K562 (cell line): Measurements from ENCODE around the gene STK17A. TPM values are rescaled to one million over a fixed set of nuclear protein-coding genes. Genes with fewer than 3 reads are reported as not detected.
A peak's percentile ranks its signal among the peaks of the same experiment; 100 is the strongest.

ENCODE experiments used
- CBX2 ChIP-seq: fragments of 200-600 bp; sonication (generic); IDR thresholded peaks from one replicate; pipeline ENCODE4 v1.6.1; 2012; ENCODE audit warnings: mild to moderate bottlenecking, low read length, inconsistent platforms; ENCODE audit not compliant: insufficient read depth, poor library complexity, severe bottlenecking
- ETV6 ChIP-seq, 3 experiments: fragments of 150-350 bp in 1 of 3; sonication (generic) in 1 of 3; formaldehyde crosslinking in 1 of 3; IDR thresholded peaks; 2 replicates each; pipeline versions ENCODE4 v1.6.1 to v1.8.0; 2014 to 2022; ENCODE audit warnings: borderline replicate concordance in 2 of 3, low read depth in 2 of 3, antibody characterized with exemption in 1 of 3, low read length in 1 of 3, mild to moderate bottlenecking in 1 of 3, missing genetic modification reagents in 1 of 3
- HNRNPLL ChIP-seq: fragments of 200-400 bp; formaldehyde crosslinking; IDR thresholded peaks from 2 replicates; pipeline ENCODE4 v1.6.1; 2017; ENCODE audit warnings: low read length, low read depth, mild to moderate bottlenecking; ENCODE audit not compliant: poor library complexity, severe bottlenecking
- JUND ChIP-seq, 2 experiments: IDR thresholded peaks; 2 replicates in 1 of 2; 3 replicates in 1 of 2; pipeline ENCODE4 v1.6.1; 2011; ENCODE audit warnings: borderline replicate concordance in 2 of 2, low read depth in 2 of 2, low read length in 2 of 2, improper control_type of control experiment in 1 of 2, missing biosample characterization in 1 of 2, missing genetic modification characterization in 1 of 2, missing genetic modification reagents in 1 of 2
- KHSRP ChIP-seq: fragments of 450-650 bp; IDR thresholded peaks from 2 replicates; pipeline ENCODE4 v1.6.1; 2017
- RBM22 ChIP-seq: fragments of 200-400 bp; formaldehyde crosslinking; IDR thresholded peaks from 2 replicates; pipeline ENCODE4 v1.6.1; 2018; ENCODE audit warnings: low read length, low read depth; ENCODE audit not compliant: poor library complexity, severe bottlenecking
- ZNF589 ChIP-seq: fragments of 200-800 bp; sonication (Bioruptor generic); IDR thresholded peaks from 2 replicates; pipeline ENCODE4 v1.6.1; 2016; ENCODE audit warnings: low read depth, missing genetic modification characterization, missing compliant biosample characterization
- polyA plus RNA-seq, 8 experiments: library from polyadenylated mRNA; depleted of rRNA in 4 of 8; stranded (reverse) in 5 of 8; unstranded in 3 of 8; fragments of >200 nt; fragmentation: Nextera tagmentation in 2 of 8; fragmentation: Illumina TruSeq in 1 of 8; extraction: Ambion mirVana in 2 of 8; extraction: Trizol in 1 of 8; gene quantifications; 2 replicates each; pipeline versions ENCODE4 v1.2.1 to v1.2.3, GENCODE V29; 2011 to 2014; ENCODE audit warnings: inconsistent platforms in 1 of 8, missing spikeins in 1 of 8
- total RNA-seq, 7 experiments: library from RNA; depleted of rRNA in 6 of 7; stranded (reverse); fragments of >200 nt in 6 of 7; fragmentation: Illumina TruSeq in 2 of 7; extraction: Trizol in 2 of 7; gene quantifications; 2 replicates each; pipeline versions ENCODE4 v1.2.1 to v1.2.3, GENCODE V29; 2011 to 2021; ENCODE audit warnings: low replicate concordance in 1 of 7
- TF ChIP-seq, protein P1 (sequence below), 2 experiments: fragments of 450-650 bp in 1 of 2; sonication (generic) in 1 of 2; formaldehyde crosslinking in 1 of 2; IDR thresholded peaks; 2 replicates each; pipeline versions ENCODE4 v1.7.1 to v1.9.0; 2016 to 2022; ENCODE audit warnings: inconsistent platforms in 1 of 2, mild to moderate bottlenecking in 1 of 2, missing genetic modification reagents in 1 of 2
- TF ChIP-seq, protein P2 (sequence below): sonication (generic); formaldehyde crosslinking; IDR thresholded peaks from 2 replicates; pipeline ENCODE4 v1.8.1; 2022; ENCODE audit warnings: missing genetic modification reagents
- TF ChIP-seq, protein P3 (sequence below), 2 experiments: IDR thresholded peaks; 2 replicates each; pipeline ENCODE4 v1.6.1; 2012; ENCODE audit warnings: improper control_type of control experiment in 2 of 2, low read depth in 2 of 2, low read length in 2 of 2, borderline replicate concordance in 1 of 2
- TF ChIP-seq, protein P4 (sequence below): fragments of 450-650 bp; formaldehyde crosslinking; IDR thresholded peaks from 2 replicates; pipeline ENCODE4 v1.4.0; 2022; ENCODE audit warnings: missing genetic modification characterization

The STK17A gene
- total and polyA plus RNA-seq, 9 of the 15 experiments (the other 6 are each of a cell fraction or from before 2014, with no cell fraction given) = 3.4 to 16.3 (median 13.2) TPM

DNA sequence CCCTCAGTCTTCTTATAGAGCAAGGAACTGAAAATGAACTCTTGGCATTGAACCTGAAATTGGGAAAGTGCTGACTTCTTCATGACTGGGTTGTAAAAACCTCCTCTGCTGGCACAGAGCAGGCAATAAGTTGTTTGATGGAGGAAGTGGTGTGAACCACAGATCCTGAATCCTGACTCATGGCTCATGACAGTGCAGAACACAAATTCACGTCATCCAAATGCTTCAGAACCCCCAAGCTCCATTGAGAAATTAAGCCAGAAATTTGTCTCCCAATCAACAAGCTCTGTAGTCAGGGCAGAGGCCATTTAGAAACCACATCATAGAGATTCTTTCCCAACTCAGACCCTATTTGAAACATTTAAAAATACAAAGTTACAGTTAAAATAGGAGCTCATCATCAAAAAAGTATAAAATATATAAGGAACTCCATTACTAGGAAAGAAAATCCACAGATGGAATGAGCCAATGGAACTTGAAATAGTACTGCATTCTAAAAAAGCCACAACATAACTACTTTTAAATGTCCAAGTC lies 10.3 kb upstream of the STK17A start (continued):
- TF ChIP-seq, protein P1, sequence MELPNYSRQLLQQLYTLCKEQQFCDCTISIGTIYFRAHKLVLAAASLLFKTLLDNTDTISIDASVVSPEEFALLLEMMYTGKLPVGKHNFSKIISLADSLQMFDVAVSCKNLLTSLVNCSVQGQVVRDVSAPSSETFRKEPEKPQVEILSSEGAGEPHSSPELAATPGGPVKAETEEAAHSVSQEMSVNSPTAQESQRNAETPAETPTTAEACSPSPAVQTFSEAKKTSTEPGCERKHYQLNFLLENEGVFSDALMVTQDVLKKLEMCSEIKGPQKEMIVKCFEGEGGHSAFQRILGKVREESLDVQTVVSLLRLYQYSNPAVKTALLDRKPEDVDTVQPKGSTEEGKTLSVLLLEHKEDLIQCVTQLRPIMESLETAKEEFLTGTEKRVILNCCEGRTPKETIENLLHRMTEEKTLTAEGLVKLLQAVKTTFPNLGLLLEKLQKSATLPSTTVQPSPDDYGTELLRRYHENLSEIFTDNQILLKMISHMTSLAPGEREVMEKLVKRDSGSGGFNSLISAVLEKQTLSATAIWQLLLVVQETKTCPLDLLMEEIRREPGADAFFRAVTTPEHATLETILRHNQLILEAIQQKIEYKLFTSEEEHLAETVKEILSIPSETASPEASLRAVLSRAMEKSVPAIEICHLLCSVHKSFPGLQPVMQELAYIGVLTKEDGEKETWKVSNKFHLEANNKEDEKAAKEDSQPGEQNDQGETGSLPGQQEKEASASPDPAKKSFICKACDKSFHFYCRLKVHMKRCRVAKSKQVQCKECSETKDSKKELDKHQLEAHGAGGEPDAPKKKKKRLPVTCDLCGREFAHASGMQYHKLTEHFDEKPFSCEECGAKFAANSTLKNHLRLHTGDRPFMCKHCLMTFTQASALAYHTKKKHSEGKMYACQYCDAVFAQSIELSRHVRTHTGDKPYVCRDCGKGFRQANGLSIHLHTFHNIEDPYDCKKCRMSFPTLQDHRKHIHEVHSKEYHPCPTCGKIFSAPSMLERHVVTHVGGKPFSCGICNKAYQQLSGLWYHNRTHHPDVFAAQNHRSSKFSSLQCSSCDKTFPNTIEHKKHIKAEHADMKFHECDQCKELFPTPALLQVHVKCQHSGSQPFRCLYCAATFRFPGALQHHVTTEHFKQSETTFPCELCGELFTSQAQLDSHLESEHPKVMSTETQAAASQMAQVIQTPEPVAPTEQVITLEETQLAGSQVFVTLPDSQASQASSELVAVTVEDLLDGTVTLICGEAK (IDR thresholded peaks at IDR 0.05) = no peak
- TF ChIP-seq, protein P1 (CRISPR knock-in tag; IDR thresholded peaks at IDR 0.05) = no peak
- TF ChIP-seq ETV6 (IDR thresholded peaks at IDR 0.05; ENCODE audit: borderline replicate concordance in 1 of 2, low read depth in 2 of 2, low read length in 1 of 2) = no peak
- no peak for TF ChIP-seq ETV6 (CRISPR knock-in tag; IDR thresholded peaks at IDR 0.05; ENCODE audit: borderline replicate concordance)
- no peak for TF ChIP-seq CBX2
- TF ChIP-seq, protein P2, sequence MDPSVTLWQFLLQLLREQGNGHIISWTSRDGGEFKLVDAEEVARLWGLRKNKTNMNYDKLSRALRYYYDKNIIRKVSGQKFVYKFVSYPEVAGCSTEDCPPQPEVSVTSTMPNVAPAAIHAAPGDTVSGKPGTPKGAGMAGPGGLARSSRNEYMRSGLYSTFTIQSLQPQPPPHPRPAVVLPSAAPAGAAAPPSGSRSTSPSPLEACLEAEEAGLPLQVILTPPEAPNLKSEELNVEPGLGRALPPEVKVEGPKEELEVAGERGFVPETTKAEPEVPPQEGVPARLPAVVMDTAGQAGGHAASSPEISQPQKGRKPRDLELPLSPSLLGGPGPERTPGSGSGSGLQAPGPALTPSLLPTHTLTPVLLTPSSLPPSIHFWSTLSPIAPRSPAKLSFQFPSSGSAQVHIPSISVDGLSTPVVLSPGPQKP = no peak
- TF ChIP-seq, protein P3, sequence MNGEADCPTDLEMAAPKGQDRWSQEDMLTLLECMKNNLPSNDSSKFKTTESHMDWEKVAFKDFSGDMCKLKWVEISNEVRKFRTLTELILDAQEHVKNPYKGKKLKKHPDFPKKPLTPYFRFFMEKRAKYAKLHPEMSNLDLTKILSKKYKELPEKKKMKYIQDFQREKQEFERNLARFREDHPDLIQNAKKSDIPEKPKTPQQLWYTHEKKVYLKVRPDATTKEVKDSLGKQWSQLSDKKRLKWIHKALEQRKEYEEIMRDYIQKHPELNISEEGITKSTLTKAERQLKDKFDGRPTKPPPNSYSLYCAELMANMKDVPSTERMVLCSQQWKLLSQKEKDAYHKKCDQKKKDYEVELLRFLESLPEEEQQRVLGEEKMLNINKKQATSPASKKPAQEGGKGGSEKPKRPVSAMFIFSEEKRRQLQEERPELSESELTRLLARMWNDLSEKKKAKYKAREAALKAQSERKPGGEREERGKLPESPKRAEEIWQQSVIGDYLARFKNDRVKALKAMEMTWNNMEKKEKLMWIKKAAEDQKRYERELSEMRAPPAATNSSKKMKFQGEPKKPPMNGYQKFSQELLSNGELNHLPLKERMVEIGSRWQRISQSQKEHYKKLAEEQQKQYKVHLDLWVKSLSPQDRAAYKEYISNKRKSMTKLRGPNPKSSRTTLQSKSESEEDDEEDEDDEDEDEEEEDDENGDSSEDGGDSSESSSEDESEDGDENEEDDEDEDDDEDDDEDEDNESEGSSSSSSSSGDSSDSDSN (IDR thresholded peaks at IDR 0.05; ENCODE audit: borderline replicate concordance in 1 of 2, low read depth in 2 of 2, low read length in 2 of 2) = no peak
- TF ChIP-seq HNRNPLL = no peak
- TF ChIP-seq JUND (IDR thresholded peaks at IDR 0.05; ENCODE audit: borderline replicate concordance, low read depth, low read length) = peak; percentile 94
- TF ChIP-seq JUND (tag; IDR thresholded peaks at IDR 0.05; ENCODE audit: borderline replicate concordance, low read depth, low read length) = peak; percentile 93; the same call in 2 of the 3 replicates
- TF ChIP-seq, protein P4, sequence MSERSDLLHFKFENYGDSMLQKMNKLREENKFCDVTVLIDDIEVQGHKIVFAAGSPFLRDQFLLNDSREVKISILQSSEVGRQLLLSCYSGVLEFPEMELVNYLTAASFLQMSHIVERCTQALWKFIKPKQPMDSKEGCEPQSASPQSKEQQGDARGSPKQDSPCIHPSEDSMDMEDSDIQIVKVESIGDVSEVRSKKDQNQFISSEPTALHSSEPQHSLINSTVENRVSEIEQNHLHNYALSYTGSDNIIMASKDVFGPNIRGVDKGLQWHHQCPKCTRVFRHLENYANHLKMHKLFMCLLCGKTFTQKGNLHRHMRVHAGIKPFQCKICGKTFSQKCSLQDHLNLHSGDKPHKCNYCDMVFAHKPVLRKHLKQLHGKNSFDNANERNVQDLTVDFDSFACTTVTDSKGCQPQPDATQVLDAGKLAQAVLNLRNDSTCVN = no peak
- no peak for TF ChIP-seq KHSRP
- TF ChIP-seq ZNF589 (CRISPR knock-in tag) = peak; percentile 89
- TF ChIP-seq RBM22 = no peak
